ENCODE results near the gene VARS1.

VARS1 gene

DNA sequence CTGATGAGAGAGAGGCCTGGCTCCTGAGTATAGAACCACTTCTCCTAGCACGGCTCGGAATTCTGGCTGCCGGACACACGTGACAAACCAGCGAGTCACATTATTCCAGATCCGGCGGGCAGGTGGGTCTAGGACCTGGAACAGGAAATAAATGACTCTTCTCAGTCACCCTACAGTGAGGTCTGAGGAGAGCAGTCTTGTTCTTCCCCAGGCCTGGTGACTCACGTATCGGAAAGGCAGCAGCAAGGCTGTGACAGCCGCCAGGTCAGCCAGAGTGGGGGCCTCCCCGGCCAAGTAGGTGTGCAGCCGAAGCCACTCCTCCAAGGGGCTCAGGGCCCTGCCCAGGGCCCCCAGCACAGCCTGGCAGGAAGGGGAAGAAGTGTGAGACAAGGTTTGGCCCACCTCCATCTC is 2.8 kb downstream of the VARS1 start:
- no peak for DNase-seq

GRCh38 chr6:31792090-31792374 is 3.5 kb downstream of the VARS1 start:
- DNase-seq = no peak

DNA sequence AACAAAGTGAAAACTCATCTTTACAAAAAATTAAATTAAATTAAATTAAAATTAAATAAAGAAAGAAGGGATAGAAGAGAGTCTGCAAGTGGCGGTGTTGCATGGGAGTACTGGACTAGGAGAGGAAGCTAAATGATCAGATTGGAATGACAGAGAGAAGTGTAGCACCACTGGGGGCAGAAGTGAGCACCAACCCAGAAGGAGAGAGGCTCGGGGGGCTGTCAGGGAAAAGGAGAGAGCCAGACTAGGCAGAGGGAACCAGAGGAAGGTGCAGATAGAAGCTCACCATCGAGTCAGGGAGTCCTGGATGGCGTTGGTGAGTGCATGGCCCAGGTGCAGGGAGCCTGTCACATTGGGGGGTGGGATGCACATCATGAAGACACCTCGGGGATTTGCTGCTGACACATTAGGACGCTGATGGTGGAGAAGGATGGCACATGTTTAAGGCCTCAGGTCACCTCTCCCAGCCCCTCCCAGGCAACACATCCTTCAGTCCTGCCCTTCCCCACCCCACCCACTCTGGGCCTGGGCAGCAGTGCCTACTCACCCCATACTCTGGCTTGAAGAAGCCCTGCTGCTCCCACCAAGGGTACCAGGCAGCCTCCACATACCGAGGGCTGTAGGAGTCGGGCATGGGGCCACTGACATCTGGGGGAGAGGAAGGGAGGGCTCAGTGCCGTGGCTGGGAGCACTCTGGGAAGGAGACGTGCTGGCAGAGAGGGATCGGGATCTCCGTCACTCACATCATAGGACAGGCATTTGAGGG is 4.0 kb downstream of the VARS1 start:
- DNase-seq = no peak

DNA sequence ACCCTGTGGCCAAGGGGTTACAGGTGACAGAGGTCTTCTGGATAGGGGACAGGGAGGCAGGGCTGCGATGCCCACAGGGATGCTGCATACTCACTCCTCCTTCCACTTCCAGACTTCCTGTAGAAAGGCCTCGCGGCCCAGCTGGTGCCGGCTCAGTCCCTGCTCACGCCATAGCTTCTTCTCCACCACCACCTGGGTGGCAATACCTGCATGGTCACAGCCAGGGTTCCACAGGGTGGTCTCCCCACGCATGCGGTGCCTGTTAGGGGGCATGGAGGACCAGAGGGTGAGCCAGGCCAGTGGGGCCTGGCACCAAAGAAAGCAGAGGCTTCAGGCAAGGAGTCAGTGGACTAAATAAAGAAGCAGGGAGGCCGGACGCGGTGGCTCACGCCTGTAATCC is 10.1 kb downstream of the VARS1 start:
- DNase-seq = no peak

DNA sequence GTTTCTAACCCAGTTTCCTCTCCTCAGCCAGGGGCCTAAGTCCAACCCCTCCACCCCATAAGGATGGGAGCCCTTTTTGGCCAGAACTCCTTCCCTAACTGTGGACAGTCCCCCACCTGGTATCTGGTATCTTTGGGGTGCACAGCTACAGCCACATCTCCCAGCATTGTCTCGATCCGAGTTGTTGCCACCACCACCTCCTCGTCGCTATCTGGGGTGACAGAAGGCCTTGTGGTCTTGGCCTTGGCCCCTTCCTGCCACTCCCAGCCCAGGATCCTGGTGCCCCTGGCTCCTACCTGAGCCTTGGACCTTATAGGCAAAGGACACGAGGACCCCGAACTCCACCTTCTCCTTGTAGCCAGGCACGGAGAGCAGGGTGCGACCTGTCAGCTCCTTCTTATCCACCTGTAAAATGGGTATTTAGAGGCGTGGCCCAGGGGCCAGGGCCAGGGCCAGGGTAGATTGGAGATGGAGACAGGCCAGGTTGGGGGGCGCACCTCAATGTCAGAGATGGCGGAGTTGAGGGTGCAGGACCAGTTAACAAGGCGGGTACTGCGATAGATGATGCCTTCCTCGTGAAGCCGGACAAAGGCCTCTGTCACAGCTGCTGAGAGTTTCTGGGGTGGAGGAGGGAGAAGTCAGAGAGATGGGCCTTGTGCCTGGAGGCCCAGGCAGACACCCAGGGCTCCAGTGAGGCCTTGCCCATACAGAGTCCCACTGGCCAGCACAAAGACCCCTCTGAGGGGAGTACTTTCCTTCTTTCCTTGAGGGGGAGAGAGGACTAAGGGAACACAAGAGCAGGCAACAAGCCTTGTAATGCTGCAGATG is 11.2 kb downstream of the VARS1 start:
- no peak for DNase-seq

DNA sequence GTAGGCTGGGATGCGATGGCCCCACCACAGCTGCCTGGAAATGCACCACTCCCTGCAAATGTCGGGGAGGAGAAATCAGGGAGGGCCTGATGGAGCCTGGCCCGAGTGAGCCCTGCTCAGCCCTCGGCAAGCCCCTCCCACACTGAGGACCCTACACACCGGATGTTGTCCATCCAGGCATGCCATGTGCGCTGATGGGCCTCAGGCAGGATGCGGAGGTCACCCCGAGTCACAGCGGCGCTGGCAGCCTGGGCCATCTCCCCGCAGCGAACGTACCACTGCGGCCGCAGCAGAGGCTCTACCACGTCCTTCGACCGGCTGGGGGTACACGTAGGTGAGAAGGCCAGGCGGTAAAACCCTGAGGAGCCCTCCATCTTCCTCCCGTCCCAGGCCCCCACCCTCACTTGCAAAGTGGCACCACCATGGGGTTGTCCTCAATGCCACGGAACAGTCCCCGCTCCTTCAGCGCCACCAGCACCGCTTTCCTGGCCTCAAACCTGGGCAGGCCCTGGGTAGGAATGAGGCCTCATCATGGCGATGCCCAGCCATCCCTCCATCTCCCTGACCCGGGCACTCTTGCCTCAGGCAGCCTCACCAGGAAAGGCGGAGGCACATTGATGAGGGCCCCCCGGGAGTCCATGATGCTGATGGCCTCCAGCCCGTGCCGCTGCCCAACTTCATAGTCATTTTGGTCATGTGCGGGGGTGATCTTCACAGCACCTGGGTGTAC is 13.3 kb downstream of the VARS1 start:
- no peak for DNase-seq

- DNase-seq = no peak
Observed at GRCh38 chr6:31781244-31782125, 14.1 kb downstream of the VARS1 start.

- no peak for DNase-seq
Observed at GRCh38 chr6:31780507-31781243, 14.9 kb downstream of the VARS1 start.

DNA sequence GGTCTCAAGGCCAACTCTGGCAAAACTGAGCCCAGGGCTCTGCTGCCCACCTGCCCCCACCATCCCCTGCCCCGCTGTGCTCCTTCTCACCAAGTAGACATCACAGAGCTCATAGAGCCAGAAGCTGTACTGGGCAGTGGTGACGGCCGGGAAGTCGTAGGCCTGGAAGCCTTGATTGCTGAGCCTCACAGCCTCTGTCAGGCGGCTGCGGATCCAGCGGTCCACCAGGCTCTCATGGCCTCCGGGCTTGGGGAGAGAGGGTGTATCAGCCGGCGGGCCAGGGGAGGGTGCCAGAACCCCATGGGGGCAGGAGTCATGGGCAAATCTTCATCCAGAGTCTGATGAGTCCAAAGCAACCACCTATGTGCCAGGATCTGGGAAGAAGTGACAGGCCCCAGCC is 15.6 kb downstream of the VARS1 start:
- DNase-seq = no peak

DNA sequence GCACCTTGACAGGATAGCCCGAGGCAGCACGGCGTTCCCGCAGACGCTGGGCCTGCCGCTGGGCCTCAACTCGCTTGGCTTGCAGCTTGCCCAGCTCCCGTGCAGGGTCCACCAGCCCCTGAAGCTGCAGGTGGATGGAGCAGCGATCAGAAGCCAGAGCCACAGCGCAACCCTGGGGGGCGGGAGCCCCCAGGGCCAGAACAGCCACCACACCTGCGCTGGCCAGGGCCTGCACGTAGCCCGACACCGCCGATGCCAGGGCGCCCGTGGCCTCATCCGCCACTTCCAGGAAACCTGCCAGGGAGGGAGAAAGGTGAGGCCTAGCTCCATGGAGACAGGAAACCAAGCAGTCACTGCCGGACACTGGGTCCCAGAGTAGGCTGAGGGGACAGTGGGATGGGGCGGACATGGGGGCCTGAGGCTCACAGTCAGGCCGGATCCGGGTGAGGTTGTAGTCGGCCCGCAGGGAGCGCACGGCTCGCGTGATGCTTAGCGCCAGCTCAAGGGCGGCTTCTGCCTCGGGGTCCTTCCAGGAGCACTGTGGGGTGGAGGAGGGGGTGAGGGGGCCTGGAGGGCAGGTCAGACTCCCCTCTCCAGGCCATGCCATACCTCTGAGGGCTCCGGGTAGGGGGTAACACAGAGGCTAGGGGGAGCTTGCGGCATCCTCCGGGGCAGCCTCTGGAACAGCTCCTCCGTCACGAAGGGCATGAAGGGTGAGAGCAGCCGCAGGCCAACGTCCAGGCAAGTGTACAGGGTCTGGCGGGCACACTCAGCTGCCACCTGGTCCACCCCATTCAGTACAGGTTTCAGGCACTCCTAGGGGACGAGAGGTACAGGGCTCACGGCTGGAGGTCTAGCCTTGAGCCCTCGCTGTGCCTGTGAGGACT is 16.3 kb downstream of the VARS1 start:
- DNase-seq = no peak

DNA sequence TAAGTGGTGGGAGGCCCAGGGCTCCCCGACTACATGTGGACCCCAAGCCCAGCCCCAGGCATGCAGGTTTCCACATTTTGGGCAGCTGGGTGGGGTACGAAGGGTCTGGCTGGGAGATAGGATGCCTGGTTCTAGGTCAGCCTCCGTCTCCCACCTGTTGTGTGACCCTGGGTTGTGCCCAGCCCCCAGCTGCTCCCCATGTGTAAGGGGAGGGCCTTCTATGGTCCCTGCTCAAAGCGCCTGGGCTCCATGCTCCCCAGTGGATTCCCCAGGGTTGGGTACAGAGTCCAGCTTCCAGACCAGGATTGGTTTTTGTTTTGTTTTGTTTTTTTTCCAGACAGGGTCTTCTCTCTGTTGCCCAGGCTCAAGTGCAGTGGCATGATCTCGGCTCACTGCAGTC is 17.4 kb downstream of the VARS1 start:
- DNase-seq = no peak

DNA sequence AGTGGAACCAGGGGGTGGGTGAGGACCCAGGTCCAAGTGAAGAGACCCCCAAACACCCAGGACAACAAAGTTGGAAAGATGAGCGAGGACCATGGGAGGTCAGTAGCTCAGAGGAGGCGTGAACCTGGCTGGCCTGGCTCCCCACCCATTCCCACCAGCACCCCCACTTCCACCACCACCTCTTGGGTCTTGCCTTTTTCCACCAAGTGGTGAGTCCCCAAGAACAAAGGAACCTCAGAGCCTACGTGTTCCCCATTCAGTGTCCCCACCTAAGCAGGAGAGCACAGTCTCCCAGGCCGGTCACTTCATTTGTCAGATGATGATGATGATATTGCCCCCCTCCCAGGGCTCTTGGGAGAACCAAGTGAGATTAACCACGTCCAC is 17.9 kb downstream of the VARS1 start:
- no peak for DNase-seq

- DNase-seq = peak; percentile 19
Observed at GRCh38 chr6:31776989-31777666, 18.4 kb downstream of the VARS1 start, which contains the start of gene VWA7. TSS of gene VWA7 (minus strand) at chr6:31777328. CDS start at chr6:31776779, 549 bp downstream.

DNA sequence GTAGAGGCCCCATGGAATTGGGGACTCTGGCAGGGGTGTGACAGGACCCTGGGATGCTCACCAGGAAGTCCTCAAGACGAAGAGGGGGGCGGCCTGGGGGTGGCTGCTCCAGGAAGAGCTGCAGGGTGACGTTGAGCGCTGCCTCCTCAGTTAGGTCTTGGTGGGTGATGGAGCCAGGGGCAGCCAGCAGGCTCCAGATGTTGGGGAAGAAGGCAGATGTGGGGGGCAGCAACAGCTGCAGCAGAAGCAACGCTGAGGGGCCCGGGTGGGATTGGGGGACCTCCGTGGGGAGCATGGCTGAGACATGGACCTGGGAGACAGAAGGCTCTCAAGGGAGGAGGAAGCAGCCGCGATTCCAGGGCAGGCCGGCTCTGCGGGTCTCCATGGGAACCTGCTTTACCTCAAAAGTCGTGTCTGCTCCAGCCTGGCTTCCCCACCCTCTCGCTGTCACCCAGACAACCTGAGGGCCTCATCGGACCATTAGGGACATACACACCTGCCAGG is 19.0 kb downstream of the VARS1 start:
- DNase-seq = no peak

DNA sequence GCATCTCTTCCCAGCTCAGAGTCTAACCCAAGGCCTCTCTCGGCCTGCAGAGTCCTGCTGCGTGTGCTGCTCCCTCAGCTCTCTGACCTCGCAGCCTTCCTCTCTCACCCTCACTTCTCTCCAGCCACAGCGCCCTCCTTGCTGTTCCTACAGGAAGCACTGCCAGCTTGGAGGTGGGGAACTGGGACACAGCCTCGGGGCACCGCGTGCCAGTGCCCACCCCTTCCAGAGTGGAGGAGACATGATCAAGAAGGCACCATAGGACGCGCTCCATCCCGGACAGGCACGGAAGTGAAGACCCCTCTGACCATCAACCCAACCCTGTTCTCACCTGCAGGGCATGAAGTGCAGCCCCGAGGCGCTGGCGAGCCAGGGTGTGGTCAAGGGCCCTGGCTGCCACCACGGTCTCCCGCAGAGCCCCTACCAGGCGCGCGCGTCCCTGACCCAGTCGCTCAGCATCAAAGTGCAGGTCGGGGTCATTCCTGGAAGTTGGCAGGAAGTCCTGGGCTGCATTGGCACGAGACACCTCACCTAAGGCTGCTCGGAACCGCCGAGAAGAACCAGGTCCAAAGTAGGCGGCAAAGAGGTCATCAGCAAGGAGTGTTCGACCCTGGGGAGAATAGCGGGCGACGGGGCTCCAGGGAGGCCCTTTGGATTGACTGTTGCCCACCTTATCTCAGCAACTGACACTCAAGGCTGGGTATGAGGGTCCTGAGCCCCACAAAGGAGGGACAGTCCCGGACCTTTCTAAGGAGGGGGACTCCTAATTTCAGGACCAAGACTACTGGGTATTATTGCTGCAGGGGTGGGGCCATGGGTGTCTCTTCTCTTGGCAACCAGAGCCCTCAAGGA is 19.7 kb downstream of the VARS1 start:
- DNase-seq = no peak

GRCh38 chr6:31775184-31775583 is 20.4 kb downstream of the VARS1 start:
- no peak for DNase-seq

DNA sequence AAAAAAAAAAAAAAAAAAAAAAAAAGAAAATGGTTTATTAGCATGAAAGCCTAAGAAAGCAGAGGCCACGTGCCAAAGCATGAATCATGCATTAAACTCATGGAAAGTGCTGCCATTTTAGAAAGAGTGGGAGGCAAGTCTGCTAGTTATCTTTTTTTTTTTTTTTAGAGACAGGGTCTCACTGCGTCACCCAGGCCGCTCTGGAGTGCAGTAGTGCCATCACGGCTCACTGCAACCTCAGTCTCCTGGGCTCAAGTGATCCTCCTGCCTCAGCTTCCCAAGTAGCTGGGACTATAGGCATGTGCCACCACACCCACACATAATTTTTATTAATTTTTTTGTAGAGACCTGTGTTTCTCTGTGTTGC is 23.6 kb downstream of the VARS1 start:
- no peak for DNase-seq

- DNase-seq = no peak
Observed at GRCh38 chr6:31770860-31771259, 24.7 kb downstream of the VARS1 start.

GRCh38 chr6:31769684-31770371 is 25.7 kb downstream of the VARS1 start:
- no peak for DNase-seq

All from NCI-H1436 treated with DMSO at 0.1 percent for 48 hours (cell line).